Measurements from ENCODE around the gene DDX1. TPM values are rescaled to one million over a fixed set of nuclear protein-coding genes. Genes with fewer than 3 reads are reported as not detected.
"Not testable (repeated sequence)": the region's sequence is repeated elsewhere in the genome, so short reads cannot be mapped to it uniquely, and the experiment has no call there.

Gene DDX1
- total RNA-seq, 1 donor from 2014 or later: 114 TPM

DNA sequence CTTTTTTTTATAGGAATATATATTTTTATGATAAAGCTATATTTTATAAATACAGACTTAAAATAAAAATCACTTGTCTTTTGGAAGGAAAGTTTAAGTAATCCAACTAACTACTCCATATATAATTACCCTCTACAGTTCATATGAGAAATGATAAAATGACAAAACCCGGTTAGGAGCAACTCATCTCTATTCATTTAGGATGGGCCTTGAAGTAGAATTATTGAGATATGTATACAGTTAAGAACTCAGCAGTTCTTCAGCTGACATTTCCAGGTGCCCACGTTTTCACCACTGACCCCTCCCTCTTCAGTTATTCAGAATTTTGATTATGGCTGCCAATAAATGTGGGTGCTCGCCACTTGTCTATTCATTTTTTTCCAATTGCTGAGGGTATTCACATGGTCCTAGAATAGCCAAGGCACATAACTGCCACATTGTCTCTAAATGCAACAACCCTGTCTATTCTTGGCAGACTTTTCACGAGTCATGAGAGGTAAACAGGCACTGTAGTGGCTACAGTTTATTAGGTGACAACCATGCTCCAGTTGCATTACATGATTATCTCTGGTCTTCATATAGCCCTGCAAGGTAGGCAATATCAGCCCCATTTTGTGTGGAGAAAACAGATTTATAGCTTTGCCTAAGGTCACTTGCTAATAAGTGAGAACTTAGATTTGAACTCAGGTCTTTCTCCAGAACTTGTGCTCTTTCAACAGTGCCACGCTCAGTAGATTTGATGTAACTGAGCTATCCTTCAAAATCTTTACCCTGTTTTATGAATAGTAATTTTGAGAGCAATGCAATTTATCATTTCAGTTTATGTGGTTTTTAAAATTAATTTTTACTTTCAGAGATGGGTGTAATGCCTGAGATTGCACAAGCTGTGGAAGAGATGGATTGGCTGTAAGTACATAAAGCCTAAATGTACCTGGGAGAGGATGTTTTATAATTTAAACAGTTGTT, 2.9 kb downstream of the DDX1 start:
- DNase-seq (ENCODE audit: low spot score in 2 of 2) (no peak), FAIRE-seq (no peak)

DNA sequence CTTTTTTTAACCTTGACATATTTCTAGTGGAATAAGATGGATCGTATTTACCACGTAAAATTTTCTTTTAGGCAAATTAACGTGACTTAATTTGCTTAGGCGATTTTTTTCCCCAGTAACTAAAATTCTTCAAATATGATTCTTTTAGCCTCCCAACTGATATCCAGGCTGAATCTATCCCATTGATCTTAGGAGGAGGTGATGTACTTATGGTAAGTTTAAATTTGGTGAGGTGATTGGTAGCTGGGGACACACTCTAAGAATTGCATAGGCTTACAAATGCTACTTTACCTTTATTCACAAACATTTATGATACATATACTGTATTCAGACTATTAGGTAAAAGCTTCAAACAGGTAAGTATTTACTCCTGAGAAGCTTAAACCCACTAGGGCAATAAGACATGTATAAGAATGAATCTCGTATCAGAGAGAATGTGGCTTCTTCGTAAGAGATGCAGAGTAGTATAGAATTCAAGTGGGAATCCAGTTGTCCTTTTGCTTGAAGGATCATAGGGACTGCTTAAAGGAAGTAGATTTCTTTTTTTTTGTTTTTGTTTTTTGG, 3.8 kb downstream of the DDX1 start:
- DNase-seq (ENCODE audit: low spot score in 2 of 2): no peak
- FAIRE-seq: no peak

DNA sequence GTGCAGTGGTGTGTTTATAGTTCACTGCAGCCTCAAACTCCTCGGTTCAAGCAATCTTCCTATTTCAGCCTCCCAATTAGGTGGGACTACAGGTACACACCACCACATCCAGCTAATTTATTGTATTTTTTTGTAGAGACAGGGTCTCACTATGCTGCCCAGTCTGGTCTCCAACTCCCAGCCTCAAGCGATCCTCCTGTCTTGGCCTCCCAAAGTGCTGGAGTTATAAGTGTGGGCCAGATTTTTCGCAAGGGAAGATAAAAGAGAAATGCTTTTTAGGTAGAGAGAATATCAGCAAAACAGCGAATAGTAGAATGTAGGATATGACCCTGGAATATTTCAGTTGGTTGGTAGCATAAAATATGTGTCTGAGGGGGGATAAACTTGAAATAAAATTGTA, 4.3 kb downstream of the DDX1 start:
- FAIRE-seq: no peak

DNA sequence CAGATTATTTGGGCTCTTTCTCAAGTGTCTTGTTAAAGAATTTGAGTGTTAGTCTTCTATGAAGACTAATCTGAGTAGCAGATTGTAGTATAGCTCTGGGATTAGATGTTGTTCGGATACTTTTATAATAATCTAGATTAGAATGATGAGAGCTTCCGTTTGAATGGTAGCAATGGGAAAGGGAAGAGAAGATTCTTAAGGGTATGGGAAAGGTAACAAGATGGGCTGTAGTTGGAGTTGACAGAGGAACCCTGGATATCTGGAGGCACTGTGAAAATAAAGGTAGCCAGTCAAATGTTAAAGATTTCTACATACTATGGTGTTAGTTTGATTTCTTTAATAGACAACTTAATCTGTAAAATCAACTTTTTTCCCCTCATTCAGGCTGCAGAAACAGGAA, 4.7 kb downstream of the DDX1 start:
- DNase-seq (ENCODE audit: low spot score in 2 of 2): no peak
- no peak for FAIRE-seq

More for the DNA sequence above, 4.3 kb downstream of the DDX1 start:
- DNase-seq (ENCODE audit: low spot score in 2 of 2): no peak

DNA sequence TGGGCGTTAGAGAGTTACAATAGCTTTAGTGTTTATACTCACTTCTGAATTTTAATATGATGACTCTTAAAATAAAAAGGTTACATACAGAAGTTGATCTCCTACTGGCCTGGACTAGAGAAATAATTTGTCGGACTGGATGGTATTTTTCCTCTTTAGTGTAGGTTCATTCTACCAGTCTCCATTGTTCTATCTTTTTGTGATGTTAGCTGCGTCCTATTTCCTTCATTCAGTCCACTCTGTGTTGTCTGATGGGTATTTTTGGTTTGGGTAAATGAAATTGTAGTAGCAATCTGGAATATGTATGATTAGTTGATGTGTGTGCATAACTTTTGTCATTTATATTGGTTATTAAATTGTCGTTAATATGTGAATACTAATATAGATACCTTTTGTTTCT, 5.3 kb downstream of the DDX1 start:
- FAIRE-seq: no peak

DNA sequence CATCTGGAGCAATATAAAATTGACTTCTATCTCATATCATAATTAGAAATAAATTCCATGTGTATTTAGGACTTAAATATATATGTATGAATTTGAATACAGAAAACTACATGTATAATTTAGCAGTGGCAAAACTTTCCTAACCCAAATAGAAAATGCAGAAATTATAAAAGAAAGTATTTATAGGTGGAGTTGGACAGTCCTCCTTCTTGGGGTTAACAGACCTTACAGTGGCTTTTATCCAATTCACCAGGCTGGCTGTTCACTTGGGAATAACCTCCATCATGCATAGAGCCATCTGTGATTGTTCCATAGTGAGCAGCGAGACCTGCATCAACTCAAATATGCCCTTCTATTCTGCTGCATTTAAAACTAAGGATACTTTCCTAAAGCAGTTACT, 8.3 kb downstream of the DDX1 start:
- DNase-seq (ENCODE audit: low spot score in 2 of 2) (no peak), FAIRE-seq (no peak)

More for the DNA sequence above, 5.3 kb downstream of the DDX1 start:
- DNase-seq (ENCODE audit: low spot score in 2 of 2): no peak

DNA sequence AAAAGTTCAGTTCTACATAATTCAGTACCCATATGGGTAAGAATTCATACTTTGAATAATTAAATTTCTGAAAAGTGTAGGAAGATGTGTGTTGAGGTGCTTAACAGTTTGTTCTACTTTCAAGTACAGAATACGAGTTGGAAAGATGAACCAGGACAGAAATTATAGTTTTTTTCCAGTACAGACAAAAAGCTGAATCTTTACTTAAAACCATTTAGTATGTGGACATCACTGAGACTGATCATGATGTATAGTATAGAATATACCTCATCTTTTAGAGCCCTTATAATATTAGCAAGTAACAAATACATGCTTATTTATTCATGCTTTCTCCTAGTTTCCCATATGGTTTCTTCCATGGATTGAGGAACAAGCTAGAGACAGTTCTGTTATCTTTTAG, 10.0 kb downstream of the DDX1 start:
- no peak for FAIRE-seq

DNA sequence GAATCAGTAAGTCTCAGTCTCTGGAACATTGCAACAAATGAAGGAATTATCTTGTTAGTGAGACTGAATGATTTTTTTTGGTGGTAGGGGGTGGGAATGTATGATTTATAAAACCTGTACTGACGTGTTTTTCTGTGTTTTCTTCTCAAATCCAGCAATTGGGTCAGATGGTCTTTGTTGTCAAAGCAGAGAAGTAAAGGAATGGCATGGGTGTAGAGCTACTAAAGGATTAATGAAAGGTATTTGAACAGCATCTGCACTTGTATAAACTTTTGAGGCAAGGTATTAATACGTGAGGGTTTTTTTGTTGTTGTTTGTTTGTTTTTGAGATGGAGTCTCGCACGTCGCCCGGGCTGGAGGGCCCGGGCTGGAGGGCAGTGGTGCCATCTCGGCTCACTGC, 10.7 kb downstream of the DDX1 start:
- DNase-seq (ENCODE audit: low spot score in 2 of 2) (no peak), FAIRE-seq (no peak)

More for the DNA sequence above, 10.0 kb downstream of the DDX1 start:
- DNase-seq (ENCODE audit: low spot score in 2 of 2): no peak

DNA sequence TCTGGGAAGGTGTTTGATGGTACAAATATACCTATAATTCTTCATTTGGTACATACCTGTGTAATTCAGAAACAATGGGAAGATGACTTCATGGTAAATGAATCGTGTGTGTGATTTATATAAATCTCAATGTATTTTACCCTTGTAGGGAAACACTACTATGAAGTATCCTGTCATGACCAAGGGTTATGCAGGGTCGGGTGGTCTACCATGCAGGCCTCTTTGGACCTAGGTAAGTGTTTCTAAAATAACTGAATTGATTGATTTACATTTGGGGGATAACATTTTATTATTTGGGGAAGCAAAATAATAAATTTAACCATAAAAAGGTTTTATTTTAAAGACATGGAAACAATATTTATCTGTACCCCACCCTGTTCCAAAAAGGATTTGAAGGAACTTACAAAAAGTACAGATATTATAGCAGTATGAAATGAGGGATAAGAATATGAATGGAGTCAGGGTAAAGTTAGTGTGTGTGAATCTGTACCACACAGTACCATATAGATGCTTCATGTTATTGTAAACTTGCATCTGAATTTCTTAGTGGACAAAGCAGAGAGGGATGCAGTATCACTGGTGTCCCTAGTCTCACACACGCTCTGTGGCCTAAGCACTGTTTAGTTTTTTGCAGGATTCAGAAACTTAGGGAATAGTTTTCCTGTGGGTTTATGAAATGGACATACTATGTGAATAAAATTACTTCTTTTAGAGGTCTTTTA, 11.5 kb downstream of the DDX1 start:
- no peak for FAIRE-seq
- DNase-seq (ENCODE audit: low spot score in 2 of 2): no peak

DNA sequence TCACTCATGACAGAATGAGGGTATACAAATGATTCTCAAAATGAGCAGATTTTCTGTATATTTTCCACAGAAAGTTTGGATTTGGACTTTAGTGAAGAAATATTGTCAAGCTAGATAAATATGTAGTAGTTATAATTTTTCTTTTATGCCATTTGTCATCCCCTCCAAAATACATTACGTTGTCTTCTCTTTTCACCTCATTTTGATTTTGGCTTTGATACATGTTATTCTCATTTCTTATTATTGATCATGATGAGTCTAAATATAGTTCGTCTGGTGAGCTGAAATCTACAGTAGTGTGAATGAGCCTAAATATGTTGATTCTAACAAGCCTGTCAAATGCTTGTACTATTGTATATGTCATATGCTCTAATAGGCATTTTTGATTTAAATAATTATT, 12.3 kb downstream of the DDX1 start:
- FAIRE-seq (no peak), DNase-seq (ENCODE audit: low spot score in 2 of 2) (no peak)

DNA sequence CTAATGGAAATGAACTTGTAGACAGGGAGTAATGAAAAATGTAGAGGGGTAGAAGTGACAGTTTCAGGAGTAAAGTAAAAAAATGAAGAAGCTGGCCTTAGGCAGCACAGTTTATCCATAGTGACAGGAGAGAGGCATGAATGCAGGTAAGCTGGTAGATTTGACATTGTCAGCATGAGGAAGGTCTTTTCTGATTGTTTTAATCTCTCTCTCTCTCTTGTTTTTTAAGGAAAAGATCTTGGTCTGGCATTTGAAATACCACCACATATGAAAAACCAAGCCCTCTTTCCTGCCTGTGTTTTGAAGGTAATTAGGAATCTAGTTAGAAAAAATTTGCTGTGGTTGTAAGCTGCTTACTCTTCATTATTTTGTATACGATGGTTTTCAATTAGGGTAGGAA, 14.1 kb downstream of the DDX1 start:
- DNase-seq (ENCODE audit: low spot score in 2 of 2) (no peak), FAIRE-seq (no peak)

DNA sequence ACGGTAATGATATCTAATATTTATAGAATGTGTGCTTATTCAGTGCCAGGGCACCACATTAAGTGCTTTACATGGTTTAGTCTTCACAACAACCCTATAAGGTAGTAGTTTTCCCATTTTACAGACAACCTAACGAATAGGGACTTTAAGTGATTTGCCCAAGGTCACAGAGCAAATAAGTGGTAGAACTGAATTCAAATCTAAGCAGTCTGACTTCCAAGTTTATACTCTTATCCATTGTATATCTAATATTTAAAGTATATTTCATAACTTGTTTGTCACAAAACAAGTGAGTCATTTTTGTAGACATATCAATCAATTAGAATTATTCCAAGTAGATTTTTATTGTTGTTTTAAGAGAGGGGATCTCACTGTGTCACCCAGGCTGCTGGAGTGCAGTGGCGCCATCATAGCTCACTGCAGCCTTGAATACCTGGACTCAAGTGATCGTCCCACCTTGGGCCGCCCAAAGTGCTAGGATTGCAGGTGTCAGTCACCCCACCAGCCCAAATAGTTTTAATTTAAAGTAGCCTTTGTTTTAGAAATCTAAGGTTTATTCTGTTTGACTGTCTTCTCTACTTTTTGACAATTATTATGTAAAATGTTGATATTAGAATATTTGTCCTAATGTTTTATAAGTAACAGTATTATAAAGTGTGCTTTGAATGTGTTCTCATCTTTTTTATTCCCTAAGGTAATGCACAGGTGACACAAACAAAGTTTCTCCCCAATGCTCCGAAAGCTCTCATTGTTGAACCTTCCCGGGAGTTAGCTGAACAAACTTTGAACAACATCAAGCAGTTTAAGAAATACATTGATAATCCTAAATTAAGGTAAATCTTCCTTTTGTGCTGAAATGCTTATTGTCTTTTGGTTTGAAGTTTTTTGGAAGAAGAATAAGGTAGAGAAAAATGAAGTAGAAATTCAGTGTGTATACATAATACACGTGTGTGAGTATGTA, 15.1 kb downstream of the DDX1 start:
- DNase-seq (ENCODE audit: low spot score in 2 of 2) (no peak), FAIRE-seq (no peak)

DNA sequence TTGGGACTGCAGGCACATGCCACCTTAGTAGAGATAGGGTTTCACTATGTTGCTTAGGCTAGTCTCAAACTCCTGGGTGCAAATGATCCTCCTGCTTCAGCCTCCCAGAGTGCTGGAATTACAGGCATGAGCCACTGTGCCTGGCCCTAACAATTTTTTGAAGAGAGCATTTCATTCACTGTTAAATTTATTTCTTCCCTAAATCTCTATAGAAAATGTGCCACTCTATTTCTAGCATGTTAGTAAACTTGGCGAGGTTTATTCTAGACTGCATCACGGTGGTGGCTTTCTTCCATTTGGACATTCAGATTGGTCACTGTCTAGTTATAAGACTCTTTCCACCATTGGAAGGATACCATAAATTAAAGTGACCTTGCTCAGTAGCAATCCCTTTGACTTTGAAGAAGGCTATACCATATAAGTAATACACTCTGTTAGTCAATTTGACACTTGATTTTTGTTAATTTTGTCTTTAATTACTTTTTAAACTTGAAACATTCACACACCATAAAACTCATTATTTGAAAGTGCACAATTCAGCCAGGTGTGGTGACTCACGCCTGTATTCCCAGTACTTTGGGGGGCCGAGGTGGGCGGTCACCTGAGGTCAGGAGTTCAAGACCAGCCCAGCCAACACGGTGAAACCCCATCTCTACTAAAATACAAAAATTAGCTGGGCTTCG, 16.2 kb downstream of the DDX1 start:
- FAIRE-seq (no peak), DNase-seq (ENCODE audit: low spot score in 2 of 2) (no peak)

DNA sequence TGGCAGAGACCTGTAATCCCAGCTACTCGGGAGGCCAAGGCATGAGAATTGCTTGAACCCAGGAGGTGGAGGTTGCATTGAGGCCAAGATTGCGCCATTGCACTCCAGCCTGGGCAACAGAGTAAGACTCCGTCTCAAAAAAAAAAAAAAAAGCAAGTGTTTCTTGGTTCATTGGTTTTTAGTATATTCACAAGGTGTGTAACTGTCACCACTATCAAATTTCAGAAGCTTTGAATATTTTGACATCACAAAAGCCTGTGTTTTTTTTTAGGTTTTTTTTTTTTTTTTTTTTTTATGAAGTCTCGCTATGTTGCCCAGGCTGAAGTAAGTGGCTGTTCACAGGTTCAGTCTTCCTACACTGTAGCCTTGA, 16.7 kb downstream of the DDX1 start:
- DNase-seq (ENCODE audit: low spot score in 2 of 2) (no peak), FAIRE-seq (no peak)

DNA sequence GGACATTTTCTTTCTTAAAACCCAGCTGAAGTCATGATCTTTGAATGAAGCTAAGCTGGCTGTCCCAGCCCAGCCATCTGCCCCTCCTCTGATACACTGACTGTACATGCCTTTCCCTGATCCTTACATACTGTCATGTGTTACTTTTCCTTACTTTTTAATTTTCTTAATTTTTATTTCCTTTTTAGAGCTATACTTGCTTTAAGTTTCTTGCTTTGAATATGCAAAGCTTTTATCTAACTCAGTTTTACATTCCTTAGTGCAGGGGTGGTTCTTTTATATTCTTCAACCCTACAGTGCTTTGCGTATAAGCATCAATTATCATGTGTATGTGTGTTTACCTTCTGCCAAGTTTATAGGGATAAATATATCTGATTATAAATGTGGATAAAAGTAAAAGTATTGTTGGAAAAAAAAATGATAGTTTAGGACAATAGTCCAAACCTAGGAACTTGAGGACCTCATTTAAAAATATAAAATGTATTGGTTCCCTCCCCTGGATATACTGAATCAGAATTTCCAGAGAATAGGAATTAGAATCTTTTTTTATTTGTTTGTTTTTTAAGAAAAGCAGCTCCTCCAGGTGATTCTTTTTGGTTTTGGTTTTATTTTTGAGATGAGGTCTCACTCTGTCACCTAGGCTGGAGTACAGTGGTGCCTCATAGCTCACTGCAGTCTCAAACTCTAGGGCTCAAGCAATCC, 17.8 kb downstream of the DDX1 start:
- DNase-seq (ENCODE audit: low spot score in 2 of 2) (no peak), FAIRE-seq (no peak)

DNA sequence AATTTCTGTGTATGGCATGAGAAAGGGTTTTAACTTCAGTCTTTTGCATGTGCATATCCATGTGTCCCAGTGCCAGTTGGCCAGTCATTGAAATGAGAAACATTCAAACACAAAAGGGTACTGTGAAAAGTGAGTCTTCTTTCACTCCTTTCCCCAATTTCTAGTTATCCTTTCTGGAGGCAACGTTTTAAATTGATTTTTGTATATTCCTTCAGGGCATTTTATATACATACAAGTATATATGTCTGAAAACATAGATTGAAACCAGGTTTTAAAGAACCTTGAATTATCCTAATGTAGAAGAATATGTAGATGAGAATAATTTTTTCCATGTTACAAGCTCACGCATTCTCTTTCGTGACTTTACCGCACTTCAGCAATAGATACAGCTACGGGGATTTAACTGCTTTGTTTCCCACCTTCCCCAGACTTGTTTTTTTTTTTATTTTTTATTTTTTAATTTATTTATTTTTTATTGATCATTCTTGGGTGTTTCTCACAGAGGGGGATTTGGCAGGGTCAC, 18.8 kb downstream of the DDX1 start:
- DNase-seq (ENCODE audit: low spot score in 2 of 2) (no peak), FAIRE-seq (no peak)

DNA sequence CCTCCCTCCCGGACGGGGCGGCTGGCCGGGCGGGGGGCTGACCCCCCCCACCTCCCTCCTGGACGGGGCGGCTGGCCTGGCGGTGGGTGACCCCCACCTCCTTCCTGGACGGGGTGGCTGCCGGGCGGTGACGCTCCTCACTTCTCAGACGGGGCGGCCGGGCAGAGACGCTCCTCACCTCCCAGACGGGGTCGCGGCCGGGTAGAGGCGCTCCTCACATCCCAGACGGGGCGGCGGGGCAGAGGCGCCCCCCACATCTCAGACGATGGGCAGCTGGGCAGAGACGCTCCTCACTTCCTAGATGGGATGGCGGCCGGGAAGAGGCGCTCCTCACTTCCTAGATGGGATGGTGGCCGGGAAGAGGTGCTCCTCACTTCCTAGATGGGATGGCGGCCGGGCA, 20.4 kb downstream of the DDX1 start:
- FAIRE-seq: not testable (repeated sequence)

DNA sequence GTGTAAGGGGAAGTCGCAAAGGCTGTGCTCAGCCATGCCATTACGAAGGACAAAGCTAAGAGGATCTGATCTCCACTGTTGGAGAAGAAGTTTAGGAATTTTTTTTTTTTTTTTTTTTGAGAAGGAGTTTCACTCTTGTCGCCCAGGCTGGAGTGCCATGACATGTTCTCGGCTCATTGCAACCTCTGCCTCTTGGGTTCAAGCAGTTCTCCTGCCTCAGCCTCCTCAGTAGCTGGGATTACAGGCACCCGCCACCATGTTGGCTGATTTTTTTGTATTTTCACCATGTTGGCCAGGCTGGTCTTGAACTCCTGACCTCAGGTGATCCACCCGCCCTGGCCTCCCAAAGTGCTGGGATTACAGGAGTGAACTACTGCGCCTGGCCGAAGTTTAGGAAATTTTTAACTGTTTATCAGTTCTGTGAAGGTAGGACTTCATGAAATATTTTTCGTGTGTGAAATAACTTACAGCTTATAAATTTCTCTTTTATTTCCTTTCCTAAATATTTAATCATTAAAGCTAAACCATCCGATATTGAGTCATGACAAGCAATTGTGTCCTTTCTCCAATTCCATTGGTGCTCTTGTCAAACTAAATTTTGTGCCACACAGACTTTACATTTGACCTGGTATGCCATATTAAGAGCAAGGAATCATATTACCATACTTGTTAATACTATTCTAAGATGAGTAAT, 22.2 kb downstream of the DDX1 start:
- DNase-seq (ENCODE audit: low spot score in 2 of 2) (no peak), FAIRE-seq (no peak)

More for the DNA sequence above, 20.4 kb downstream of the DDX1 start:
- DNase-seq (ENCODE audit: low spot score in 2 of 2): not testable (repeated sequence)
